ENCODE data around the gene CDC42EP4. TPM values are rescaled to one million over a fixed set of nuclear protein-coding genes. Genes with fewer than 3 reads are reported as not detected.

Gene CDC42EP4
- total RNA-seq, 2 experiments from 2014 or later: not detected

- H3K79me2 ChIP-seq (ENCODE audit: insufficient read depth, low read depth, low read length): no peaks in the 10 kb centered on the region
- no peaks in the 10 kb centered on the region for H3K4me1 ChIP-seq (ENCODE audit: insufficient read depth, low read length, poor library complexity, severe bottlenecking)
- H4K20me1 ChIP-seq (ENCODE audit: insufficient read depth, low read length): no peaks in the 10 kb centered on the region
- H3K9me2 ChIP-seq (ENCODE audit: insufficient read depth, low read length): no peaks in the 10 kb centered on the region
- no TSS peak for BruUV-seq (replicated peaks)
- no peaks in the 10 kb centered on the region for H3K36me3 ChIP-seq (ENCODE audit: insufficient read depth, low read length)
- ChIA-PET POLR2A (no interaction called here), CTCF (ENCODE audit: unreplicated experiment) (no interaction called here)
- intact Hi-C loops (cut with micrococcal nuclease; ENCODE audit: unreplicated experiment): no loop called here
- DNase-seq (ENCODE audit: low spot score): no peak
- no peak overlapping the region for H2AFZ ChIP-seq (ENCODE audit: low read length)
- H3K9me3 ChIP-seq (ENCODE audit: low read length): no peaks in the 10 kb centered on the region
- no peak overlapping the region for H3K4me2 ChIP-seq (ENCODE audit: low read length)
- no peak for TF ChIP-seq CTCF (conservative IDR thresholded peaks at IDR 0.05; ENCODE audit: low read length)
- no peak overlapping the region for H3K27ac ChIP-seq (ENCODE audit: low read depth, low read length, poor library complexity, severe bottlenecking)
- no peak overlapping the region for H3K4me3 ChIP-seq (ENCODE audit: low read depth, low read length, poor library complexity, severe bottlenecking)
These were observed 37.0 kb upstream of the CDC42EP4 start for GRCh38 chr17:73348829-73349095.

- no peak for DNase-seq (ENCODE audit: low spot score)
- no peak overlapping the region for H3K4me3 ChIP-seq (ENCODE audit: low read depth, low read length, poor library complexity, severe bottlenecking)
- no peaks in the 10 kb centered on the region for H3K79me2 ChIP-seq (ENCODE audit: insufficient read depth, low read depth, low read length)
- CTCF ChIA-PET (ENCODE audit: unreplicated experiment): interaction anchor here (0.5 kb wide), 1 partner anchor 496 kb away, joined by 3 read pairs; no protein-coding TSS in a partner anchor
- no peak overlapping the region for H3K4me2 ChIP-seq (ENCODE audit: low read length)
- H3K9me2 ChIP-seq (ENCODE audit: insufficient read depth, low read length): no peaks in the 10 kb centered on the region
- no peaks in the 10 kb centered on the region for H4K20me1 ChIP-seq (ENCODE audit: insufficient read depth, low read length)
- no TSS peak for BruUV-seq (replicated peaks)
- no peaks in the 10 kb centered on the region for H3K36me3 ChIP-seq (ENCODE audit: insufficient read depth, low read length)
- H2AFZ ChIP-seq (ENCODE audit: low read length): no peak overlapping the region
- no peaks in the 10 kb centered on the region for H3K4me1 ChIP-seq (ENCODE audit: insufficient read depth, low read length, poor library complexity, severe bottlenecking)
- H3K27ac ChIP-seq (ENCODE audit: low read depth, low read length, poor library complexity, severe bottlenecking): no peak overlapping the region
- no peaks in the 10 kb centered on the region for H3K9me3 ChIP-seq (ENCODE audit: low read length)
- intact Hi-C loops (cut with micrococcal nuclease; ENCODE audit: unreplicated experiment): no loop called here
- POLR2A ChIA-PET: no interaction called here
- no peak for TF ChIP-seq CTCF (conservative IDR thresholded peaks at IDR 0.05; ENCODE audit: low read length)
- no peak for TF ChIP-seq EZH2phosphoT487 (IDR thresholded peaks at IDR 0.05; ENCODE audit: borderline replicate concordance, low read depth, low read length)
These were observed 36.4 kb upstream of the CDC42EP4 start for GRCh38 chr17:73348018-73348828.

- no peaks in the 10 kb centered on the region for H3K4me1 ChIP-seq (ENCODE audit: insufficient read depth, low read length, poor library complexity, severe bottlenecking)
- no peaks in the 10 kb centered on the region for H4K20me1 ChIP-seq (ENCODE audit: insufficient read depth, low read length)
- H3K9me3 ChIP-seq (ENCODE audit: low read length): no peaks in the 10 kb centered on the region
- no peak overlapping the region for H3K4me3 ChIP-seq (ENCODE audit: low read depth, low read length, poor library complexity, severe bottlenecking)
- H3K27ac ChIP-seq (ENCODE audit: low read depth, low read length, poor library complexity, severe bottlenecking): no peak overlapping the region
- POLR2A ChIA-PET: no interaction called here
- no peak overlapping the region for H2AFZ ChIP-seq (ENCODE audit: low read length)
- H3K36me3 ChIP-seq (ENCODE audit: insufficient read depth, low read length): no peaks in the 10 kb centered on the region
- no peak overlapping the region for H3K4me2 ChIP-seq (ENCODE audit: low read length)
- DNase-seq (ENCODE audit: low spot score): no peak
- no peaks in the 10 kb centered on the region for H3K9me2 ChIP-seq (ENCODE audit: insufficient read depth, low read length)
- no peaks in the 10 kb centered on the region for H3K79me2 ChIP-seq (ENCODE audit: insufficient read depth, low read depth, low read length)
- intact Hi-C loops (cut with micrococcal nuclease; ENCODE audit: unreplicated experiment): no loop called here
- CTCF ChIA-PET (ENCODE audit: unreplicated experiment): no interaction called here
- TF ChIP-seq CTCF (conservative IDR thresholded peaks at IDR 0.05; ENCODE audit: low read length) (no peak), EZH2phosphoT487 (IDR thresholded peaks at IDR 0.05; ENCODE audit: borderline replicate concordance, low read depth, low read length) (no peak)
- no TSS peak for BruUV-seq (replicated peaks)
These were observed 35.5 kb upstream of the CDC42EP4 start for GRCh38 chr17:73347351-73347750.
